ENCODE data around the gene MYLK.

DNA sequence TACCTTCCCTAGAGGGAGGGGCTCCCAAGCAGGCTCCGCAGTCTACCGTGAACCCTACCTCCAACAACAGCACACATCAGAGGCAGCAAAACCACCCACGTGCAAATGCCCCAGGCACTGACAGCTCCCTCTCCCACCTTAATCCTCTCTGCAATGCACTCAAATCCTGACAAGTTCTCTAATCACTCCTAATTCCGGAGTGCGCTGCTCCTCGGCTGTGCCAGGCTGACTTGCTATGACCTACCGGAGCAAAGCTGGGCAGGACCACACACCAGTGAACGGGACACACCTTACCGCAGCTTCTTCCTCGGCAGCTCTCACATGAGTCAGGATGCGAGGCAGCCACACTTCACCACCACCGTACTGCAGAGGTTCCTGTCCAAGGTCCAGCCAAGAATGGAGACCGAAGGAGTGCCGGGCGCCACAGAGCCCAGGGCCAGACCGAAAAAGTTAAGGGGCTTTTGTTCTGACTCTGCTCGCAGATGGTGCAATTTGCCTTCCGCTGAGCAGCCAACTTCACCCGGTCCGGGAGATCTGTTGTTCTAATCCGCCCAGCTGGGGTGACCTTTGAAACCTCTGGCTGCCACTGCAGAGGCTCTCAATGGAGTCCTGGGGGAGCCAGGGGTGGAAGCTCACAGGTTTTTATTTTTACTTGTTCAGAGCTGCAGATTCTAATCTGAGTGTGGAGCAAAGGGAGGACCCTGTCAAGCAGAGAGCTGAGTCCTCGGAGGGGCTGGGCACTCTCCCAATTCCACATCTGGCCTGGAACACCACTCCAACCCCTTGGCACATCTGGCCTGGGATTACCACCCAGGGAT, 84.4 kb downstream of the MYLK start:
- TF ChIP-seq, protein P1, sequence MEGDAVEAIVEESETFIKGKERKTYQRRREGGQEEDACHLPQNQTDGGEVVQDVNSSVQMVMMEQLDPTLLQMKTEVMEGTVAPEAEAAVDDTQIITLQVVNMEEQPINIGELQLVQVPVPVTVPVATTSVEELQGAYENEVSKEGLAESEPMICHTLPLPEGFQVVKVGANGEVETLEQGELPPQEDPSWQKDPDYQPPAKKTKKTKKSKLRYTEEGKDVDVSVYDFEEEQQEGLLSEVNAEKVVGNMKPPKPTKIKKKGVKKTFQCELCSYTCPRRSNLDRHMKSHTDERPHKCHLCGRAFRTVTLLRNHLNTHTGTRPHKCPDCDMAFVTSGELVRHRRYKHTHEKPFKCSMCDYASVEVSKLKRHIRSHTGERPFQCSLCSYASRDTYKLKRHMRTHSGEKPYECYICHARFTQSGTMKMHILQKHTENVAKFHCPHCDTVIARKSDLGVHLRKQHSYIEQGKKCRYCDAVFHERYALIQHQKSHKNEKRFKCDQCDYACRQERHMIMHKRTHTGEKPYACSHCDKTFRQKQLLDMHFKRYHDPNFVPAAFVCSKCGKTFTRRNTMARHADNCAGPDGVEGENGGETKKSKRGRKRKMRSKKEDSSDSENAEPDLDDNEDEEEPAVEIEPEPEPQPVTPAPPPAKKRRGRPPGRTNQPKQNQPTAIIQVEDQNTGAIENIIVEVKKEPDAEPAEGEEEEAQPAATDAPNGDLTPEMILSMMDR (conservative IDR thresholded peaks at IDR 0.05; ENCODE audit: low read length), result no peak
- TF ChIP-seq EZH2phosphoT487 (IDR thresholded peaks at IDR 0.05; ENCODE audit: borderline replicate concordance), result no peak

All from Loucy (cell line).